Frontal cortex (tissue), 4 donors: ENCODE data around the gene ACSL3. TPM values are rescaled to one million over a fixed set of nuclear protein-coding genes. Genes with fewer than 3 reads are reported as not detected.
"Not testable (repeated sequence)": the region's sequence is repeated elsewhere in the genome, so short reads cannot be mapped to it uniquely, and the experiment has no call there.

ENCODE experiments used
- DNase-seq, 2 donors: peaks; one replicate each; pipeline ENCODE4 v3.0.0; 2012; ENCODE audit warnings: low spot score in 2 of 2
- FAIRE-seq: peaks from 2 replicates; lab custom pipeline; 2012; peaks lifted over from hg19 to GRCh38; lab: Jason Lieb, UNC
- total RNA-seq: library from RNA; depleted of rRNA; stranded (reverse); fragments of >200 nt; gene quantifications from one replicate; pipeline ENCODE4 v1.2.3, GENCODE V29; 2014
- donor health status: control.
- donor health status: control.
- donor health status: control.

Gene ACSL3
- total RNA-seq, 1 donor from 2014 or later: 250 TPM

DNA sequence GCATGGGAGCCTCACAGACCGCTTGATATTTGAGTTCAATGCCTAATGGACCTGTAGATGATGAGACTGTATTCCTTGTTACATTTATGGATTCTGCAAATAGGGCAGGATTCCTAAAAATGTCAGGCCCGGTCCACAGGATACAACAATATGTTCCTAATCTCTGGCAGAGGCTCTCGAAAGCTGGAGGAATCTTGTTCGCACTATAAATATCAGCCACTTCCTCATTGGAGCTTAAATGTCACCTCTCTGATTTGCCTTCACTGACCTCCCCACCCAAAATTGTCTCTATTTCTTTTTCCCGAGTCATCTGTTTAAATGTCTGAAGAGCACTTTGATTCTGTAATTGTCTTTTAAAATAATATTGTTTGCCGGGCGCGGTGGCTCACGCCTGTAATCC, 12.0 kb upstream of the ACSL3 start:
- DNase-seq (no peak), FAIRE-seq (no peak)

DNA sequence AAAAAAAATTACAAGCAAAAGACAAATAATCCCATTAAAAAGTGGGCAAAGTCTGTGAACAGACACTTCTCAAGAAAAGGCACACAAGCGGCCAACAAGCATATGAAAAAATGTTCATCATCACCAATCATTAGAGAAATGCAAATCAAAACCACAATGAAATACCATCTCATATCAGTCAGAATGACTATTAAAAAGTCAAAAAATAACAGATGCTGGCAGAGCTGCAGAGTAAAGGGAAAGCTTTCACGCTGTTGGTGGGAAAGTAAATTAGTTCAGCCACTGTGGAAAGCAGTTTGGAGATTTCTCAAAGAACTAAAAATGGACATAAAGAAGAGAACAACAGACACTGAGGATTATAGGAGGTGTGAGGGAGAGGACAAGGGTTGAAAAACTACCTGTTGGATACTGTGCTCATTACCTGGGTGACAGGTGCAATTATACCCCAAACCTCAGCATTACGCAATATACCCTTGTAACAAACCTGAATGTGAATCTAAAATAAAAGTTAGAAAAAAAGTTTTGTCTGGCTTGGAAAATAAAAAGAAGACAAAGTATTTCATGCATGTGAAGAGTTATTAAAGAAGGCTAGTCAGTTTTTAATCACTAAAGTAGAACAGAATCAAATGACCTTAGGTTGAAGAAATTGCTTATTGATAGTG, 8.7 kb upstream of the ACSL3 start:
- DNase-seq (no peak), FAIRE-seq (no peak)

DNA sequence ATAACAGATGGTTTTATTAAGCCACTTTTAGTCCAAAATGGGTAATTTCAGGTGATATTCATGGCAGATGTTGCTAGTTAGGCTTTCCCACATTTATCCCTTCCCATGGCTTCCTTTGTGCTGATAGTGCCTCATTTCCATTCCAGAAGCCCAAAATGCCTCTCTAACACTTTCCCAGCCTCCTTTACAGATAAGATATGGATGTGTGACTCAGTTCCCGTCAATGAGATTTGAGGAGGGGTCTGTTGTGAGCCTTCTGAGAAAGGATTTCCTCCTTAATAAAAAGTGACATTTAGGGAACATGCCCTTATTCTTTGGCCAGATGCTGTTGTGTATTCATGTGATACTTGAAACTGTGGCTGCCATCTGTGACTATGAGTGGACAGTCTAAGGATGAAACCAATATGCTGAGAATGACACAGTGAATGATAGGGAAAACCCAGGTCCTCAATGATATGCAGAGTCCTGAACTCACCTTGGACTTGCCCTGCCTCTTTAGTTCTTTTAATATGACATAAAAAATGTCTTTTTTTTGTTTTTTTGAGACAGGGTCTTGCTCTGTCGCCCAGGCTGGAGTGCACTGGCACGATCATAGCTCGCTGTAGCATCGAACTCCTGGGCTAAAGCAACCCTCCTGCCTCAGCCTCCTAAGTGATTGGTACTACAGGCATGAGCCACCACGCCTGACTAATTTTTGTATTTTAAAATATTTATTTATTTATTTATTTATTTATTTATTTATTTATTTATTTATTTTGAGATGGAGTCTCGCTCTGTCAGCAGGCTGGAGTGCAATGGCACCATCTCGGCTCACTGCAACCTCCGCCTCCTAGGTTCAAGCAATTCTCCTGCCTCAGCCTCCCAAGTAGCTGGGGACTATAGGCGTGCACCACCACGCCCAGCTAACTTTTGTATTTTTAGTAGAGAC, 5.8 kb upstream of the ACSL3 start:
- FAIRE-seq (no peak), DNase-seq (no peak)

DNA sequence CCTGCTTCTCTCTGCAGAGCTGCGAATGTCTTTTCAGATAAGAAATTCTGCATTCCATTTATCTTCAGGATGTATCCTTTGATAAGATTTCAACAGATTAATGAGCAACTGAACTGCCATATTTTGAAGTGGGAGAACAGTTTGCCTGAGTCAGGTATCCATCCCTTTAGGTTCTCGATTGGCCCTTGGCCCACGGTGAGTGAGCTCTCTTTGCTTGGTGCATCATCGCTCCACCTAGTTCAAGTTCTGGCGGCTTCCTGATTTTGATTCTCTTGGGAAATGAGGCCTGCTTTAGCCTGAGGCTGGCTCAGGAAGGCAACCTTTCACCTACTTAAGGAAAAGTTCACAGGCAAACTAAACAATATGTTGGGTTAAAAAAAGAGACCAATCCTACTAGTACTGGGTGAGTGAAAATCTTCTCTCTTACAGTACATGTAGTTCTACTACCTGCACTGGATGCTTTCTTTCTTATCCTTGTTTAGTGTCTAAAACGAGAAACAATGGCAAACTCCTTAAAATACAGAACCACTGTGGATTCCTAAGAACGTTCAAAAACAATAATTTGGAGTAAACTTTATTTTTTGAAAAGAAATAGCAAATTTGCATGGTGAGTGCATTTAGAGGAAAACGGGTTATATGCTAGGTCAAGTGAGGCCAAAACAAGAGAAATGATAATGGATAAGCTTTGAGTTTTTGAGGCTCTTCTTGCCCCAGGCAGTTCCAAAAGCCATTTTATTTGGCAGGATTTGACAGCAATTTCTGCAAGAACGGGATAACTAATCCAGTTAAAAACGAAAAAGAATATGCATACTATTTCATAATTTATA, 837 bp upstream of the ACSL3 start:
- DNase-seq (peak; percentile 24 to 39), FAIRE-seq (no peak)

DNA sequence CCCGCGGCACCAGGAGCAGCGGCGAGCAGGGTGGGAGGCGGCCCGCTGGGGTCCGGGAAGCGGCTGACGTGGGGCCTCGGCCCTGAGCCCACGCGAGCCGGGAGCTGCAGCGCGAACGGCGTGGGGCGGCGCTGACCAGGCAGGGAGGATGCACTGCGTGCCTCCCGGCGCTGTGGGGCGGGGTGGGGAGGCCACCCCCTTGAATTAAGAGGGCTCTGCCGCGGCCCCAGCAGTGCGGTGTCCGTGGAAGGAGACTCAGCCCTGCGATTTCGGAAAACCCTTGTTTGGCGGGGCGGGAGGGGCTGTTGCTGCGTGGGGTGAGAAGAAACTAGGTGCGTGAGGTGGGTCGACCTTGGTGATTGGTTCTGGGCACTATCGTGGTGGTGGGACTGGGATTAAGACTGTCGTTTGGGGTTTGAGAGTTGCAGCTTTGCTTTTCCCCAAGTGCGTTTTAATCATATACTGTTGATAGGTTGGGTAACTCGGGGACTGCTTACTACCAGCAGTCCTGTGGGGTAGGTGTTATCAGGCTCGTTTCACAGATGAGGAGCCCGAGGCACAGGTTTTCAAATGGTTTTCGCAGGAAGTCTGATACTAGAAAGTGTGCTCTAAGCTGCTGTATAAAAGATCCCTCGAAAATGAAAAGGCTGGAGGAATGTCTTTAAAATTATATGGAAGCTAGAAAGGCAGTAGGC, 722 bp downstream of the ACSL3 start:
- FAIRE-seq (no peak), DNase-seq (peak; percentile 44 to 50)

DNA sequence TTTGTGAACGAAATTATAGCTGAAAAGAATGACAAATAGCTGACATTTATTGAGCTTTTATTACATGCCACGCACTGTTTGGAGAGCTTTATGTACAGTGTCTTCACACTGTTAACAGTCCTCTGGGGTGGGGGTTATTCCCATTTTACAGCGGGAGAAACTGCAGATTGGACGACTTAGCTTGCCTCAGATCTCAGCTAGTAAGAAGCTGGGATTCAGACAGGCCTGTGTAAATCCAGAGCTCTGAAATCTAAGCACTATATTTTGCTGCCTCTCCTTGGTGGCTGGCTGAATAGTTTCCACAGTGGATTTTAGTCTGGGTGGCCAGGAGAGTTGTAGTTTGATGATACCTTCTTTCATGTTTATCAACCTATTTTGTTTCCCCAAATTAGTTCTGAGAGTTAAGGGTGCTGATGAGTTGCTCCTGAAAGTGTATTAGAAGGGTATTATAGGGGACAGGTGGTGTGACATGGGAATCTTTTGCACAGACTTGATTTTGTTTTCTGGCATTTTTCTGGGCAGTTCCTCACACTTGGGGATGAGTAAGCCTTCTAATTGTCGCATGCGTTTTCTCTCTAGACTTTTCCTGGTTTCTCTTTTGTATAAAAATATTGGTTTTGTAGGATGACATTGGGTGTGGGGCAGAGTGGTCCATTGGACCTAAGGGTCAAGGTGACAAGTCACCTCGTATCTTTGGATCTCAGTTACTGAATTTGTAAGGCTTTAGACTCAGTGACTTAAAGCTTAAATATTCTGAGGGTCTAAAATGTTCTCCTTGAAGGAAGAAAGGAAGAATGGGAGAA, 1.5 kb downstream of the ACSL3 start:
- DNase-seq: peak; percentile 30 to 59
- no peak for FAIRE-seq

DNA sequence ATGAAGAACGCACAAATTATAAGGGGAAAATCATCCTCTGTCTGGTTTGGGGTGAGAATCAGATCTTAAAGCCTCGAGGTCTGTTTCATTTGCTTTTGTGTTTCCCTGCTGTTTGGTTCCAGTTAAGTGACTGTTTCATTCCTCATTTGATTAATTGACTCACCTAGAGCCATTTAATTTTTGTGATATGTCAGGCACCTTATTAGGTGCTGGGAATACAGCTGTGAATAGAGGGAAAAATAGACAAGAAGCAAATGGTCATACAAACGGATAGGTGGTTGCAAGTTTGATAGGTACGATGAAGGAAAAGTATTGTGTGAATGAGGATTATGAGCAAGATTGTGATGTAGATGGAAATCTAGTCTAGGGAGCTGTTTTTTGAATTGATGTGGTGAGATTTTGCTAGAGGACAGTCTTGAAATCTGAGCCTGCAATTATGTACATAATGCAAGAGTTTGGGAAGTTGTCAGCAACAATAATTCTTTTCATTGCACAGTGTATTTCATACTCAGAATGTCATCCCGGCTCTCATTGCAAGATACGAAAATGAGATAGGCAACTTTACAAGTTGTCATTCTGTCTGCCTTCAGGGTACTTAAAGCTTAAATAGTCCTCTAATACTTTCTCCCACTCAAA, 2.2 kb downstream of the ACSL3 start:
- FAIRE-seq (no peak), DNase-seq (no peak)

DNA sequence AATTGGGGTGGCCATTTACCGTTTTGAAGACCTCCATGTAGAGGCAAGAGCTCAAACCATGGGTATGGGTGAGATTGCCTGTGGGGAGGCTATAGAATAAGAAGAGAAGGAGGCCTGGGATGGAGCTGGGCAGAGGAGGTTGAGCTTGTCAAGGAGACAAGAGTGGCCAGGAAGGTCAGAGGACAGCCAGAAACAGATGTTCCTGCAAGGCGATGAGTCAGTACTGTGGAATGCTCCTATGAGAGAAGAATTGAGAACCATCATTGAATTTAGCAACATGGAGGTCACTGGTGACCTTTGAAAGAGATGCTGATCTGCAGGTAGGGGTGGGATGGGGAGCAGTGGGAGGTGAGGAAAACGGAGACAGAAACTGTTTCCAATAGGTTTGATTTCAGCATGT, 3.5 kb downstream of the ACSL3 start:
- FAIRE-seq (no peak), DNase-seq (no peak)

DNA sequence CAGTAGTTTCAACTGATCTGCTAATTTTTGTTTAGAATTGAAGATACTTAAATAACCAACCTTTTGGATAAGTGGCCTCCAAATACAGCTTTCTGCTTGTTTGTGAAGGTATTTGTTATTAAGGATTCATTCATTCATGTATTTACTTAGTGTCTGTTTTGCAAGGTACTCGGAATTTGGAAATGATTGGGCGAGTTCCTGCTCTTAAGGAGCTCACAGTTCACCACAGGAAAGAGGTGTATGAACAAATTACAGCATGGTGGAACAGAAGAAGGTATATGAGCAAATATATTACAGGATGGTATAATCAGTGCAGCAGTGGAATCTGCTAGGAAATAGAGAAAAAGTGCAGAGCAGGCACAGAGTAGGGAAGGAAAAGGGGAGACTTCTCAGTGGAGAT, 4.5 kb downstream of the ACSL3 start:
- no peak for DNase-seq
- no peak for FAIRE-seq

DNA sequence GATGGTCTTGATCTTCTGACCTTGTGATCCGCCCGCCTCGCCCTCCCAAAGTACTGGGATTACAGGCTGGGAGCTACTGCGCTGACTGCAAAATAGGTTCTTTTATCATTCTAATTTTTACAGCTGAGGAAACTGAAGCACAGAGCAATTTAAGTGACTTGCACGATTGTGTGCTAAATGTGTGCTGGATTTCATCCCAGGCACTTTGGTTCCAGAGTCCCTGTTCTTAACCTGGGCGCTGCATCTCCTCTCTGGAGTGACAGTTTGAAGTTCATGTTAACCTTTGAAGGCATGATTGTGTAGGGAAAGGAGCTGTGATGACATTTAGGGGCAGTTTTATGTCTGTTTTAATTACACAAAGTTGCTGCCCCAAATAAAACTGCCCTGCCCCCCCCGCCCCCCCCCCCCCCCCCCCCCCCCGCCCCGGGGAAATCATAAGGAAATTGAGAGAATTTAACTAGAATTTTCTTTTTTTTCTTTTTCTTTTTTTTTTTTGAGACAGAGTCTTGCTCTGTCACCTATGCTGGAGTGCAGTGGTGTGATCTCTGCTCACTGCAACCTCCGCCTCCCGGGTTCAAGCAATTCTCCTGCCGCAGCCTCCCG, 5.6 kb downstream of the ACSL3 start:
- DNase-seq (no peak), FAIRE-seq (no peak)

DNA sequence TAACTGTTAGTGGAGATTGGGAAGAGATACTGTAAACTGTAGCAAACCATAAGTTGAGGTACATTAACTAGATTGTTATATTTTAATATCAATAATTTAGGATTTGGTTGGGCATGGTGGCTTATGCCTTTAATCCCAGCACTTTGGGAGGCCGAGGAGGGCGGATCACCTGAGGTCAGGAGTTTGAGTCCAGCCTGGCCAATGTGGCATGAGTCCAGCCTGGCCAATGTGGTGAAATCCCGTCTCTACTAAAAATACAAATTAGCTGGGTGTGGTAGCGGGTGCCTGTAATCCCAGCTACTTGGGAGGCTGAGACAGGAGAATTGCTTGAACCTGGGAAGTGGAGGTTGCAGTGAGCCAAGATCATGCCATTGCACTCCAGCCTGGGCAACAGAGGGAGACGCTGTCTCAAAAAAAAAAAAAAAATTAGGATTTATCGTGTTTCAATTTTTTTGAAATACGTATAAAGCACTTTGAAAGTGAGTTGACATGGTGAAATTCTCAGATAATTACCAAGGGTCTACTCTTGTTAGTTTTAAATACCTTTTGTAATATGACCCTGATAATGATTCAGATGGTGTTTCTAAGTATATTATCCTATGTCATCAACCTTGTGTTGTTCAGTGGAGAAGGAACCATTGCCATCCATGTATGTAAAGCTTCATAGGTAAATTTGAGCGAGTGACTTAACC, 7.9 kb downstream of the ACSL3 start:
- not testable (repeated sequence) for FAIRE-seq

DNA sequence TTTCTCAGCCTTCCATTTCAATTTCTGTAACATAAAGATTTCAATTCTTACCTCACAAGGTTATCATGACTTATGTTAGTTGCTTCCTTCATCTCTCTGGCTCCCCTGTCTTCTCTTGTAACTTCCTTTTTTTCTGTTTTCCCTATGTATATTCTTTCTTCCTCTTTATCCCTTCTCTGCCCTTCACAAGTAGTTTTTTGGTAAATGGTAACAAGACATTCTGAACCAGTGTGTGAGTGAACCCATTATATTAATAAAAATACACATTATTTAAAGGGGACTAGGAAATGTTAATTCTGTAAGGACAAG, 8.4 kb downstream of the ACSL3 start:
- DNase-seq (no peak), FAIRE-seq (no peak)

More for the DNA sequence above, 7.9 kb downstream of the ACSL3 start:
- DNase-seq: not testable (repeated sequence)

DNA sequence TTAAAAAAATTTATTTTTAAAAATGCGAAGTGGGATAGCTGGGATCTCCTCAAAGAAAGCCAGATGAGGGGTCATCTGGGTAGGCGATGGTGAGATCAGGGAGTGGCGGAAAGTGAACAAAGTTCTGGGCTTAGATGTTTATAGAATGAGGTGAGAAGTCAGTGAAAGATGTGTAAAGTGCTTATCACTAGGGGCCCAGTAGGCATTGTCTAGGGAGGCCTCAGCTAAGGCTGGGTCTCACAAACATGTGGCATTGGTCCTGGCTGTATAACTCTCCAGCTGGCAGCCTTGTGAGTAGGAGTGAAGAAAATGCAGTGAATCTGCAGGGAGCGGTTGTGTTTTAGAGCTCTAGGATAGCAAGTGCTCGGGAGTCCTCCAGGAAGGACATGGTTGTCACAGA, 10.5 kb downstream of the ACSL3 start:
- no peak for DNase-seq
- no peak for FAIRE-seq

DNA sequence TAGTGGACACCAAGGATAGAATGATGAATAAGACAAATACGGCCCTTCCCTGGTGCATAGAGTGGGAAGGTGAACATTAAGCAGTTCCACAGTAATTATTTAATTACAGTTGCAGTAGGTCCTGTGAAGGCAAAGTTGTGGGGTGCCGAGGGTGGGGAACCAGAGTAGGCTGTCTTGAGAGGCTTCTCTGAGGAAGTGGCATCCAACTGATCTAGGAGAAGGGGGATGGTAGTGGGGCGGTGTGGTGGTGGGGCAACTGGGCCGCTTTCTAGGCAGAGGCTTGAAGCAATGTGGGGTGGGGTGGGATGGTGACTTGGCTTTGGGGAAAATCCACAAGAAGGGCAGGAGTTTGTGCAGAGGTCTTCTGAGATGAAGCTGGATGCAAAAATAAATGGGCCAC, 11.7 kb downstream of the ACSL3 start:
- FAIRE-seq: no peak
- DNase-seq: no peak

DNA sequence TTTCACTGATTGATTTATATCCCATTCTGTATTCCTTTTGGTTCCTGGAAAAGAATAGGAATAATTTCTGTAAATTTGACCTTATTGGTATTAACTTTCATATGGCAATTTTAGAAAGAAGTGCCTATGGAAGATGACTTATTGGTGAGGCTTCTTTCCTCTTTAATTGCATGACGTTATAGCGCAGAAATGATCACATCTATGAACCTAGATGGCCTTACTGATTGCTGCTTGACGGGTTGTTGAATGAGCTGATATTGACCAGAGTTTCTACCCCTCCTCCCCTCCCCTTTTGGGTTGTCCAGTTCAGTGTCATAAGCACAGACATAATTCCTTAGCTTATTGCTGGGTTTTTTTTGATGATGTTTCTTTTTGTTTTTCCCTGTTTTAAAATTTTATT, 14.6 kb downstream of the ACSL3 start:
- FAIRE-seq: no peak
- DNase-seq: no peak

DNA sequence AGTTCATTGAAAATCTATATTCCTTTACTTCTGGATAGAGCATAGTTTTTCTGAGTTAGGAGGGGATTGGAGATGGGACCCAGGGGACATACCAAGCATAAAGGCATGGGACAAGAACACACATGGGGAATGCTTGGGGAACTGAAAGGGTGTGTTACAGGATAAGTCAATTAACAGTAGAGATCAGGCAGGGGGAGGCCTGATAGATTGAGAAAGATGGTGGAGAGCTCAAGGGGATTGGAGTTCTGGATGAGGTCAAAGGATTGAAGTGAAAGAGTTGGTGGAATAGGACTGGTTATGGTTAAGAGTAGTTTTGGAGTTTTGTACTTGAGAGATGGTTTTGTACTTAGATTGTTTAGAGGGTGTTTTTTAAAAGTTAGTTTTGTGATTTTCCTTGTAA, 16.1 kb downstream of the ACSL3 start:
- DNase-seq: no peak
- no peak for FAIRE-seq

DNA sequence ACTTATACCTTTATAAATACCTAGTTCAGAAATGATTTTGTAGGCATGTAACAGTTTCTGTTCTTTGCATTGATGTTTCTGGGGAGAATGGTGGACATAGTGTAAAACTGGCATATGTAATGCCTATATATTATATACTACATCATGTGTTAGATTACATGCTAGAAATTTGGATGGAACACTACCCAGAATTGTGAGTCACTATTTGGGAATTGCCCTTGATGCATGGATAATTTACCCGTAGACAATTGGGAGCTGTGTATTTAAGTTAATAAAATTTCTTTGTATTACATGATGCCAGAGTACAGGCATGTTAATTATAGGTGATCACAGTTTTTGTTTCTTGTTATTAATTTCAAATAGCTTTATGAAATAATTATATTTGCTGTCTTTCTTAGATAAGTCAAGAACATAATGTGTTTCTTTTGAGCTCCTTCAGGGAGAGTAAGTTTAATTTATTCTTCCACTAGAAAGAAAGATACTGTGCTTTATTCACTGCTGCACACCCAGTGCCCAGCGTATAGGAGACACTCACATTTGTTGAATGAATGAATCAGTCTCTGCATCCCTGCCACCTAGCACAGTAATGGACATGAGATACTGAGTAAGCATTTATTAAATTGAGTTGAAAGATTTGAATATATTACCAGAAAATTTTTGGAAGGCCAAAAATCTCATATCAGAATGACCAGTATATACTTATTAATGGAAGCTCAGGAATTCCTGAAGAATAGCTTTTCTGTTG, 16.9 kb downstream of the ACSL3 start:
- FAIRE-seq (no peak), DNase-seq (no peak)
